ENCODE data around the gene OR6M1.

OR6M1 gene

DNA sequence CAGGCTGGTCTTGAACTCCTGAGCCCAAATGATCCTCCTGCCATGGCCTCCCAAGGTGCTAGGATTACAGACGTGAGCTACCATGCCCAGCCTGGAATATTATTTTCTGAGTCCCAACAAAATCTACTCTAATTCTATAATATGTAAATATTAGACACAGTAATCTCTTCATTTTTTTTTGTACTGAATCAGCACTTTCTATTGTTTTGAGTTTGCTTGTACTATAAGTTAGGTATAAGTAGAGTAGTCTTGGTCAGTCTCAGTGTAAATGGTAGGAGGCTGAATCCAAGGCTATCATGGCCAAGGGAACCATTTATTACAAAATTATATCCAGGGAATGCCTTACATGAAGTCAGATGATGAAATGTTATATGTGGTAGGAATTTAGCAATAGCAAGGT lies 32.2 kb downstream of the OR6M1 start (continued):
- TF ChIP-seq, protein P1, sequence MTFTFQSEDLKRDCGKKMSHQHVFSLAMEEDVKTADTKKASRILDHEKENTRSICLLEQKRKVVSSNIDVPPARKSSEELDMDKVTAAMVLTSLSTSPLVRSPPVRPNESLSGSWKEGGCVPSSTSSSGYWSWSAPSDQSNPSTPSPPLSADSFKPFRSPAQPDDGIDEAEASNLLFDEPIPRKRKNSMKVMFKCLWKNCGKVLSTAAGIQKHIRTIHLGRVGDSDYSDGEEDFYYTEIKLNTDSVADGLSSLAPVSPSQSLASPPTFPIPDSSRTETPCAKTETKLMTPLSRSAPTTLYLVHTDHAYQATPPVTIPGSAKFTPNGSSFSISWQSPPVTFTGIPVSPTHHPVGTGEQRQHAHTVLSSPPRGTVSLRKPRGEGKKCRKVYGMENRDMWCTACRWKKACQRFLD (tag by site-specific recombination; IDR thresholded peaks at IDR 0.05): no peak
- TF ChIP-seq, protein P2, sequence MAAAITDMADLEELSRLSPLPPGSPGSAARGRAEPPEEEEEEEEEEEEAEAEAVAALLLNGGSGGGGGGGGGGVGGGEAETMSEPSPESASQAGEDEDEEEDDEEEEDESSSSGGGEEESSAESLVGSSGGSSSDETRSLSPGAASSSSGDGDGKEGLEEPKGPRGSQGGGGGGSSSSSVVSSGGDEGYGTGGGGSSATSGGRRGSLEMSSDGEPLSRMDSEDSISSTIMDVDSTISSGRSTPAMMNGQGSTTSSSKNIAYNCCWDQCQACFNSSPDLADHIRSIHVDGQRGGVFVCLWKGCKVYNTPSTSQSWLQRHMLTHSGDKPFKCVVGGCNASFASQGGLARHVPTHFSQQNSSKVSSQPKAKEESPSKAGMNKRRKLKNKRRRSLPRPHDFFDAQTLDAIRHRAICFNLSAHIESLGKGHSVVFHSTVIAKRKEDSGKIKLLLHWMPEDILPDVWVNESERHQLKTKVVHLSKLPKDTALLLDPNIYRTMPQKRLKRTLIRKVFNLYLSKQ (tag by site-specific recombination; IDR thresholded peaks at IDR 0.05; ENCODE audit: borderline replicate concordance): no peak
- TF ChIP-seq, protein P3, sequence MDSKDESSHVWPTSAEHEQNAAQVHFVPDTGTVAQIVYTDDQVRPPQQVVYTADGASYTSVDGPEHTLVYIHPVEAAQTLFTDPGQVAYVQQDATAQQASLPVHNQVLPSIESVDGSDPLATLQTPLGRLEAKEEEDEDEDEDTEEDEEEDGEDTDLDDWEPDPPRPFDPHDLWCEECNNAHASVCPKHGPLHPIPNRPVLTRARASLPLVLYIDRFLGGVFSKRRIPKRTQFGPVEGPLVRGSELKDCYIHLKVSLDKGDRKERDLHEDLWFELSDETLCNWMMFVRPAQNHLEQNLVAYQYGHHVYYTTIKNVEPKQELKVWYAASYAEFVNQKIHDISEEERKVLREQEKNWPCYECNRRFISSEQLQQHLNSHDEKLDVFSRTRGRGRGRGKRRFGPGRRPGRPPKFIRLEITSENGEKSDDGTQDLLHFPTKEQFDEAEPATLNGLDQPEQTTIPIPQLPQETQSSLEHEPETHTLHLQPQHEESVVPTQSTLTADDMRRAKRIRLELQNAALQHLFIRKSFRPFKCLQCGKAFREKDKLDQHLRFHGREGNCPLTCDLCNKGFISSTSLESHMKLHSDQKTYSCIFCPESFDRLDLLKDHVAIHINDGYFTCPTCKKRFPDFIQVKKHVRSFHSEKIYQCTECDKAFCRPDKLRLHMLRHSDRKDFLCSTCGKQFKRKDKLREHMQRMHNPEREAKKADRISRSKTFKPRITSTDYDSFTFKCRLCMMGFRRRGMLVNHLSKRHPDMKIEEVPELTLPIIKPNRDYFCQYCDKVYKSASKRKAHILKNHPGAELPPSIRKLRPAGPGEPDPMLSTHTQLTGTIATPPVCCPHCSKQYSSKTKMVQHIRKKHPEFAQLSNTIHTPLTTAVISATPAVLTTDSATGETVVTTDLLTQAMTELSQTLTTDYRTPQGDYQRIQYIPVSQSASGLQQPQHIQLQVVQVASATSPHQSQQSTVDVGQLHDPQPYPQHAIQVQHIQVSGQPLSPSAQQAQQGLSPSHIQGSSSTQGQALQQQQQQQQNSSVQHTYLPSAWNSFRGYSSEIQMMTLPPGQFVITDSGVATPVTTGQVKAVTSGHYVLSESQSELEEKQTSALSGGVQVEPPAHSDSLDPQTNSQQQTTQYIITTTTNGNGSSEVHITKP (tag by site-specific recombination; IDR thresholded peaks at IDR 0.05): no peak
- TF ChIP-seq ZFP3 (tag by site-specific recombination; IDR thresholded peaks at IDR 0.05; ENCODE audit: low read depth): no peak
- TF ChIP-seq ZNF792 (tag by site-specific recombination; IDR thresholded peaks at IDR 0.05): no peak
- TF ChIP-seq ZBTB20 (tag by site-specific recombination; IDR thresholded peaks at IDR 0.05): no peak

DNA sequence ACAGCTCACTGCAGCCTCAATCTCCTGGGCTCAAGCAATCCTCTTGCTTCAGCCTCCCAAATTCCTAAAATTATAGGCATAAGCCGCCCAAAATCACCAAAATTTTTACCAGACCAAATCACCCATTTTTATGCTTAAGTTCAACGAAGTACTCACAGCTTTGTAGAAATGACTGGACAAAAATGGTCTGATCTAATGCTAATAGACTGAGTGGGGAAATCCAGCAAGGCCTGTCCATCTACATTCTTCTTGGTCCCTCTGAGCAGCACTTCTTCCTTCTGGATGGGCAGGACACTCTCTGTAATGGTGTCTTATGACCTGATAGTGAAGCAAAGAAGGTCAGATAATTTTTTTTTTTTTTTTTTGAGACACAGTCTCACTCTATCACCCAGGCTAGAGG lies 33.1 kb downstream of the OR6M1 start:
- CTCF ChIA-PET: no interaction called here
- Histone ChIP-seq H3K4me1 (ENCODE audit: control insufficient read depth, insufficient read depth, low read length) (no peaks in the 10 kb centered on the region), H3K27ac (ENCODE audit: extremely low read depth, low read depth, low read length) (no peak overlapping the region), H3K9me3 (ENCODE audit: control insufficient read depth, insufficient read depth, low read depth, low read length) (no peaks in the 10 kb centered on the region), H3K4me3 (ENCODE audit: low read depth, low read length) (no peak overlapping the region), H3K36me3 (ENCODE audit: control insufficient read depth in 2 of 2, insufficient read depth in 1 of 2, low read length in 2 of 2) (no peaks in the 10 kb centered on the region)
- POLR2A ChIA-PET: no interaction called here
- no peak for TF ChIP-seq ZNF561 (tag by site-specific recombination; IDR thresholded peaks at IDR 0.05; ENCODE audit: borderline replicate concordance)
- no peak for TF ChIP-seq ZBTB8A (tag by site-specific recombination; IDR thresholded peaks at IDR 0.05)
- TF ChIP-seq, protein P4, sequence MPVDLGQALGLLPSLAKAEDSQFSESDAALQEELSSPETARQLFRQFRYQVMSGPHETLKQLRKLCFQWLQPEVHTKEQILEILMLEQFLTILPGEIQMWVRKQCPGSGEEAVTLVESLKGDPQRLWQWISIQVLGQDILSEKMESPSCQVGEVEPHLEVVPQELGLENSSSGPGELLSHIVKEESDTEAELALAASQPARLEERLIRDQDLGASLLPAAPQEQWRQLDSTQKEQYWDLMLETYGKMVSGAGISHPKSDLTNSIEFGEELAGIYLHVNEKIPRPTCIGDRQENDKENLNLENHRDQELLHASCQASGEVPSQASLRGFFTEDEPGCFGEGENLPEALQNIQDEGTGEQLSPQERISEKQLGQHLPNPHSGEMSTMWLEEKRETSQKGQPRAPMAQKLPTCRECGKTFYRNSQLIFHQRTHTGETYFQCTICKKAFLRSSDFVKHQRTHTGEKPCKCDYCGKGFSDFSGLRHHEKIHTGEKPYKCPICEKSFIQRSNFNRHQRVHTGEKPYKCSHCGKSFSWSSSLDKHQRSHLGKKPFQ (tag by site-specific recombination; IDR thresholded peaks at IDR 0.05): no peak
- TF ChIP-seq ZNF701 (tag by site-specific recombination; IDR thresholded peaks at IDR 0.05): no peak
- no peak for TF ChIP-seq ZNF549 (tag by site-specific recombination; IDR thresholded peaks at IDR 0.05)
- no peak for TF ChIP-seq ZNF777 (tag by site-specific recombination; IDR thresholded peaks at IDR 0.05; ENCODE audit: borderline replicate concordance)
- no peak for TF ChIP-seq ZNF239 (tag by site-specific recombination; IDR thresholded peaks at IDR 0.05)
- TF ChIP-seq ZNF837 (tag by site-specific recombination; IDR thresholded peaks at IDR 0.05): no peak
- TF ChIP-seq ZFHX2 (tag by site-specific recombination; conservative IDR thresholded peaks at IDR 0.05): no peak
- no peak for TF ChIP-seq KLF1 (tag by site-specific recombination; IDR thresholded peaks at IDR 0.05)
- TF ChIP-seq, protein P5, sequence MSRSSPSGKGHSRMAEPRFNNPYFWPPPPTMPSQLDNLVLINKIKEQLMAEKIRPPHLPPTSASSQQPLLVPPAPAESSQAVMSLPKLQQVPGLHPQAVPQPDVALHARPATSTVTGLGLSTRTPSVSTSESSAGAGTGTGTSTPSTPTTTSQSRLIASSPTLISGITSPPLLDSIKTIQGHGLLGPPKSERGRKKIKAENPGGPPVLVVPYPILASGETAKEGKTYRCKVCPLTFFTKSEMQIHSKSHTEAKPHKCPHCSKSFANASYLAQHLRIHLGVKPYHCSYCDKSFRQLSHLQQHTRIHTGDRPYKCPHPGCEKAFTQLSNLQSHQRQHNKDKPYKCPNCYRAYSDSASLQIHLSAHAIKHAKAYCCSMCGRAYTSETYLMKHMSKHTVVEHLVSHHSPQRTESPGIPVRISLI (tag by site-specific recombination; IDR thresholded peaks at IDR 0.05): no peak
- no peak for TF ChIP-seq ZNF423 (tag by site-specific recombination; IDR thresholded peaks at IDR 0.05)

All from HEK293 (cell line).